Inflammatory macrophage (primary cell): ENCODE data around the gene RXRA.

Source experiments
- DNase-seq, 2 donors: peaks; one replicate each; pipeline ENCODE4 v3.0.0-alpha.2; 2020 to 2022

The RXRA gene

DNA sequence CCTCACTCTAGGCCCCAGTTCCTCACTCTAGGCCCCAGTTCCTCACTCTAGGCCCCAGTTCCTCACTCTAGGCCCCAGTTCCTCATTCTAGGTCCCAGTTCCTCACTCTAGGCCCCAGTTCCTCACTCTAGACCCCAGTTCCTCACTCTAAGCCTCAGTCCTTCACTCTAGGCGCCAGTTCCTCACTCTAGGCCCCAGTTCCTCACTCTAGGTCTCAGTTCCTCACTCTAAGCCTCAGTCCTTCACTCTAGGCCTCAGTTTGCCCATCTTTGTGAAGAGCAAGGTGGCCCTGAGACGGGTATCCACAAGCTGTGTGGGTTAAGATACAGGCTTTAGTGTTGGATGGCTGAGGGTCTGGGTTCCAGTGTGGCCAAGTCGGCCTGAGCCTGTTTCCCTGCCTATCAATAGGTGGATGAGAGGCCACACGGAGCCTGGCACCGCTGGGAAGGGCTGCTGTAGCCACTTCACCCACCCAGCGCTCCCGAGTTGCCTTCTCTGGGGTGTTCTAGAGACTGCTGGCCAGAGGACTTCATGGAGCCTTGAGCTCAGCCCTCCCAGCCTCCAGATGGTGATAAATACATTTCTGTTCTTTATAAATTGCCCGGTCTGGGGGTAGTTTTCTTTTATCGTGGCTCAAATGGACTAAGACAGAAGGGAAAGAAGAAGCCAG is 150.2 kb downstream of the RXRA start:
- peak; percentile 22 to 30 for DNase-seq

DNA sequence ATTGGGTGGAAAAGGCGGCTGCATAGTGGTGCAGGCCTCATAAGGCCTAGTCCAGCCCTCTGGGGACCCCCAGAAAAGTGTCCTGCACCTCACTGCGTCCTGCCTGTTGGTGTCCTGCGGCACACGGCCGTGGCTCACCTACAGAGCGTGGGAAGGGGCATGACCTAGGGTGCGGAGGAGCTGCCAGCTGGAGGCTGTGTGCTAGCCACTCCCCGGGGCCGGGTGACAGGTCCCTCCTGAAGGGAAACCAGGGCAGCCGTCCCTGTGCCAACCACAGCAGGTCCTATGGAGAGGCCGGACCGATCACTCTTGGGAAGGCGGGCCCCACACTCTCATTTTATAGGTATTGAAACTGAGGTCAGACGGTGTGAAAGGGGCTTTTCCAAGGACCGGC is 150.7 kb downstream of the RXRA start:
- no peak for DNase-seq

DNA sequence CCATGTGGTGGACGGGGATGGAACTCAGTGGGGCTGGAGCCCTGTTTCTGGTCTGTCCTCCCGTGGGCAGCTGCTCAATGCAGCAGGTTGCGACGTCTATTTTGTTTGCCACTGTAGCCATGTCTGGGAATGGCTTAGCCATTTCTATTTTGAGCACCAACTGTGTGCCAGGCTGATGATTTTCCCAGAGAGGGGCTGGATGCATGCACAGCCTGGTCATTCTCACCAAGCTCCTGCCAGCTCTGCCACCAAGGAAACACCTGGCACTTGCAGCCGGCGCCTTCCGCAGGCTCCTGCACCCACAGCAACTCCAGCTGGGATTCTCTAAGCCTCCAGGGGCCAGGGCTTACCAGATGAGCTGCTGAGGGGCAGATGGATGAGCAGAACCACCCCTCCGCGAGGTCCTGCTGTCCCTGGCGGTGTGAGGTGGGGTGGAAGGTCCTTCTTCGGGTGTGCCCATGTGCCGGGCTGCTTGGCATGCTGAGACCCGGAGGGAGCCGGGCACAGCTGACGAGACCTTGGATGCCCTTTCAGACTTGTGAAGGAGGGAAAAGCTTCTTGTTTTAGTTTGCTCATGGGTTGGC is 151.2 kb downstream of the RXRA start:
- no peak for DNase-seq

DNA sequence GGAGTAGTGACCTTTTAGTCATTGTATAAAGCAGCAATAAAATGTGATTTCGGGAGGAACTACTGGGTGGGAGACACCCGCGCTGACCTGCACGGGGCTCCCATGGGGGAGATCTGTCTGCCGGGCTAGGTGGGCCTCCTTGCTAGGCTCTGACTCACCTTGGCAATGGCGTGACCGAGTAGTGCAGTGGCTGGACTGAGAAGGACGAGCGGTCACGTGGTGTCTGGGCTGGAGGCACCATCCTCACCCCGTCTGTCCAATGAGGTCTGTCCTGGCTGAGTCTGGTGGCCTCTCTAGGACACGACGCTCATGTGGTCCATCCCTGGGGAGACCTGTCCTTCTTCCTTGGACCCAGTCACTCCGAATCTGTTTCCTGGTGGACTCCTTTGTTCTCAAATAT is 151.7 kb downstream of the RXRA start:
- no peak for DNase-seq

DNA sequence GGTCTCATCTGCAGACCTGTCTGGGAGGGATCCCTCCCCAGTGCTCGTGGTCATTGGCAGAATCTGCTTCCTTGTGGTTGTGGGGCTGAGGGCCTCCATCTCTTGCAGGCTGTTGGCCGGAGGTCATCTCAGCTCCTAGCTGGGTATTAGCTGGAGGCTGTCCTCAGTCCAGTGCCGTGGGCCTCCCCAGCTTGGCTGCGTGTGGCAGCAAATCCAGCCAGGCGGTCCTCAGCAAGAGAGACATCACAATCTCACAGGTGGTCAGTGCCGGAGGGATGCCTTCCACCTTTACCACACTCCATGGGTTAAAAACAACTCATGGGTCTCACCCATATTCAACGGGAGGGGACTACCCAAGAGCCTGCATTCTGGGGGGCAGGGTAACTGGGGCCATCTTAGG is 155.5 kb downstream of the RXRA start:
- no peak for DNase-seq

DNA sequence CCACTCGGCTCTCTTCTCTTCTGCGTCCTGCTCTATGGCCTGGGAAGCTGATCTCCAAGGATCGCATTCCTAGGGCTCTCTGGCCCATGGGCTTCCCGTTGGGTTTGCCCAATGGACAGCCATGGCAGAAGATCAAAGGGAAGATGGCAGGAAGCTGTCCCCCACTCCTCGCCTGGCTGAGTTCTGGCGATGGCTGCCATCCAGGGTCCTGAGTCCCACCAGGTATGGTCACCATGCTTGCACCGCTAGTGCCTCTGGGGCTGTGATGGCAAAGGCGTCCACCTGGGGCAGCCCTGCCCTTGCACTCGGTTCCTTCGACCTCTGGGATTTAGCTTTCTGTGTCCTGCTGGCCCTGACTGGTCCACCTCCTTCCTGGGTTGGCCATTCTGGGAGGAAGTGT is 156.0 kb downstream of the RXRA start:
- no peak for DNase-seq

DNA sequence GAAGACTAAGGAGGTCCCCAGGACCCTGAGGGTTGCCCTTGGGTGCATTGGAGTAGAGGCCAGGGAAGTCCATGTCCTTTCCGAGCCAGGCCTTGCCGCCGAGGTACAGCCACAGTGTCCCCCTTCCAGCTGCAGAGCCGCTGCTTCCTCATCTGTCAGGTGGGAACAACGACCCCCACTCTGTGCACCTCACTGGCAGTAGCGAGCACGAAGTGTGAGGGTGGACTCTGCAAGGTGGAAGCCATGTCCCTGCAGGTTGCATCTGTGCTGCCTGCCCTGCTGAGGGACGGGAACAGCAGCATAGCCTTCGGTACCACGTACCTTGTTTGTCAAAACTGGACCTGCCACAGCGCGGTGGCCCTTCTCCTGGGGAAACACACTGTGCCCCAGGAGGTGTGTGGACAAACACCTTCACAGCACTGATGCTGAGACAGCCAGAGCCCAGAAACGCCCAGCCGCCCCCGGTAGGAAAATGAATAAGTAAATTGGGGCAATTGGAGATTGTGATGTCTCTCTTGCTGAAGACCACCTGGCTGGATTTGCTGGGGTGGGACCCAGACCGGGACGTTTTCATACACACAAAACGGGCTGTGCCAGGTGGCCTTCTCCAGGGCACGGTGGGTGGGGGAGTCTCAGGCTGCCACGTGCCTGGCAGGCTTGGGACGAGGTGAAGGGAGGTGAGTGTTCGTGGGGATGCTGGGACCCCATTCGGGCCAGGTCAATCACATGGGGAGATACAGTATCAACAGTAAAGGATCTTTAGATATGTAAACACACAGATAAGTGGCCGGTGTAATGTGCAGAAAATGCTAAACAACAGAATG is 157.3 kb downstream of the RXRA start:
- no peak for DNase-seq

DNA sequence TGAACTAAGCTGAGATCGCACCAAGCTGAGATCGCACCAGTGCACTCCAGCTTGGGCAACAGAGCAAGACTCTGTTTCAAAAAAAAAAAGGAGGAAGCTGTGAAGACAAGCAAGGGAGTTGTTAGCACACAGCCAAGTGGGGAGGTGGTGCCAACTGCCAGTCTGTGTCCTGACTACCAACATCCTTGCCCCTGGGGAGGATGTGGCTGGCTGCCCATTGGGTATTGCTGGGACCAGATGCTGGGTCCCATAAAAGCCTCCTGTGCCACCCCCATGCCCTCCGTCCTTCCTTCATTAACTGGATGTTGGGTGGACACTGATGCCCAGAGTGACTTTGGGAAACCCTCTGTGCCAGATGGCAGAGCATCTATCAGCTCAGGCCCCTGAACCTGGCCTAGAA is 158.2 kb downstream of the RXRA start:
- DNase-seq = peak; percentile 24 to 37

DNA sequence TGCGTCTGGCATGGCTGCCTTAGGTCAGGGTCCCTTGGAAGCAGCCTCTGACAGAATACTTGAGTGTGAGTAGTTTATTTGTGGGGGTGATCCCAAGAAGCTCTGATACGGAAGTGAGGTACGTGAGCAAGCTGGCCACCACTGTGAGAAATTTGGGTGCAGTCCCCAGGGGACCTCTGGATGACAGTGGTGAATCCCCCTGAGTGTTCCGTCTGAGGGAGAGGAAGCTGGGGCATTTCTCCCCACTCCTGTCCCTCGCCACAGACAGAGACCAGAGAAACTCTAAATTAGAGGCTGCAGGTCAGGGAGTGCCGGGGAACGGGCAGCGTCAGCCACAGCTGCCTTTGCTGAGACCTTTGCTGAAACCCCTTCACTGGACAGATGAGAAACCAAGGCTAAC is 159.4 kb downstream of the RXRA start:
- DNase-seq = no peak

DNA sequence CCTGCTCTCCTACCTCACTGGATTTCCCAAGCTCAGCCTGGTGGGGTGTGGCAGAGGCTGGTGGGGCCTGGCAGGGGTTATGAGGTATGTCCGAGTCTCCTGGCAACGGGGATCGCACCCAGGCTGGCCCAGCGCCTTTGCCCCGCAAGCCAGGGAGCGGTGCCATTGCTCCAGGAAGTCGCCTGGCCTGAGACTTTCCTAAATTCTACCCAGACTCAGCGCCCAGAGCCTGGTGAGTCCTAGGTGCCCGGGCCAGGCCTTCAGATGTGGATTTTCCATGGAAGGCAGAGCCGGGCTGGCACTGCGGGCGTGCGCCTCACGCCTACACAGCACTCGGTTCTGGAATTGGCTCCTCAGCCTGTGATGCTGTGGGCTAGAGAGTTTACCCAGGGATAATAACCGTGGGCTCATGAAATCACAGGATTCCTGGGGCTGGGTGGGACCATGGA is 159.9 kb downstream of the RXRA start:
- no peak for DNase-seq

DNA sequence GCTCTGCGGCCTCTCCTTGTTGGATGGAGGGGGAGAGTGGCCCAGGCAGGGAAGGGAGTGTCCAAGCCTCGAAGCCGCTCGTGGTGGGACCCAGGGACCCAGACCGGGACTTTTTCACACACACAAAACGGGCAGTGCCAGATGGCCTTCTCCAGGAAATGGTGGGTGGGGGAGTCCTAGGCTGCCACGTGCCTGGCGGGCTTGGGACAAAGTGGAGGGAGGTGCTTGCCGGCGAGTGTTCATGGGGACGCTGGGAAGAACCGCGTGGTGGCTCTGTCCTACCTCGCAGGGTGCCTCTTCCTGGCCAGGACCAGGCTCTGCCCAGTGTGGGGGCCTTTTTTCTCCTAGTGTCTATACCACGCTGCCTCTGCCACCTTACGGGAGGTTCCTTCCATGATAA is 160.3 kb downstream of the RXRA start:
- DNase-seq = no peak
